Measurements from ENCODE around the gene CACNG4.

GRCh38 chr17:67067571-67068482 lies 103.3 kb downstream of the CACNG4 start:
- no peak for TF ChIP-seq CTCF (IDR thresholded peaks at IDR 0.05)
- no peak for TF ChIP-seq POLR2A (IDR thresholded peaks at IDR 0.05)

Data from uterus (tissue), 2 donors.